Chondrocyte (in vitro differentiated cells): ENCODE measurements around the gene SLC26A4. TPM values are rescaled to one million over a fixed set of nuclear protein-coding genes. Genes with fewer than 3 reads are reported as not detected.
A peak's percentile ranks its signal among the peaks of the same experiment; 100 is the strongest.

Experiments
- DNase-seq: peaks from one replicate; pipeline ENCODE4 v3.0.0; 2021; ENCODE audit warnings: mixed read lengths, low spot score
- H3K27ac Mint-ChIP-seq: one replicate; pipeline ENCODE4 v1.8.0; 2021; ENCODE audit warnings: mild to moderate bottlenecking, moderate library complexity, mixed read lengths; ENCODE audit not compliant: unreplicated experiment
- H3K27me3 Mint-ChIP-seq: 2 replicates; pipeline ENCODE4 v1.8.0; 2021; ENCODE audit warnings: low read depth, mixed read lengths
- H3K36me3 Mint-ChIP-seq: 2 replicates; pipeline ENCODE4 v1.8.0; 2021; ENCODE audit warnings: low read depth, mixed read lengths
- H3K4me1 Mint-ChIP-seq: 2 replicates; pipeline ENCODE4 v1.8.0; 2021; ENCODE audit warnings: low read depth, mild to moderate bottlenecking, mixed read lengths
- H3K4me3 Mint-ChIP-seq: one replicate; pipeline ENCODE4 v1.8.0; 2021; ENCODE audit warnings: mild to moderate bottlenecking, moderate library complexity, mixed read lengths; ENCODE audit not compliant: unreplicated experiment
- H3K9me3 Mint-ChIP-seq: 2 replicates; pipeline ENCODE4 v1.8.0; 2021; ENCODE audit warnings: low read depth, mixed read lengths
- total RNA-seq: library from RNA; stranded (reverse); gene quantifications from 3 replicates; pipeline ENCODE4 v1.2.1, GENCODE V29; 2021
- TF ChIP-seq, protein P1 (sequence below): fragments of 200-600 bp; sonication (generic); IDR thresholded peaks from 2 replicates; pipeline ENCODE4 v1.5.0; 2021; ENCODE audit warnings: antibody characterized with exemption, mild to moderate bottlenecking, moderate library complexity

SLC26A4 gene
- total RNA-seq, 1 donor from 2014 or later = 0.55 TPM

DNA sequence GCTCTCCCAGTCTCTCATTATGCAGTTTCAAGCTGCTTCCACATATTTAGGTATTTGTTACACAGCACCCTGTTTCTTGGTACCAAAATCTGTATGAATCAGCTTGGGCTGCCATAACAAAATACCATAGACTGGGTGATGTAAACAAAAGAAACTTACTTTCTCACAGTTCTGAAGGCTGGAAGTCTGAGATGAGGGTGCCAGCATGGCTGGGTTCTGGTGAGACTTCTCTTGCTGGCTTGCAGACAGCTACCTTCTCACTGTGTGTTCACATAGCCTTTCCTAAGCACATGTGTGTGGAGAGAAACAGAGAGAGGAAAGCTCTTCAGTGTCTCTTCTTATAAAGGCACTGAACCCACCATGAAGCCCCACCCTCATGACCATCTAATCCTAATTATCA, 67.6 kb downstream of the SLC26A4 start:
- H3K27ac Mint-ChIP-seq = no peak overlapping the region
- no peak overlapping the region for H3K4me3 Mint-ChIP-seq
- H3K36me3 Mint-ChIP-seq = no peaks in the 10 kb centered on the region
- no peaks in the 10 kb centered on the region for H3K4me1 Mint-ChIP-seq
- H3K9me3 Mint-ChIP-seq = peaks cover 6% of the 10 kb centered on the region
- peaks cover 33% of the 10 kb centered on the region for H3K27me3 Mint-ChIP-seq
- TF ChIP-seq, protein P1, sequence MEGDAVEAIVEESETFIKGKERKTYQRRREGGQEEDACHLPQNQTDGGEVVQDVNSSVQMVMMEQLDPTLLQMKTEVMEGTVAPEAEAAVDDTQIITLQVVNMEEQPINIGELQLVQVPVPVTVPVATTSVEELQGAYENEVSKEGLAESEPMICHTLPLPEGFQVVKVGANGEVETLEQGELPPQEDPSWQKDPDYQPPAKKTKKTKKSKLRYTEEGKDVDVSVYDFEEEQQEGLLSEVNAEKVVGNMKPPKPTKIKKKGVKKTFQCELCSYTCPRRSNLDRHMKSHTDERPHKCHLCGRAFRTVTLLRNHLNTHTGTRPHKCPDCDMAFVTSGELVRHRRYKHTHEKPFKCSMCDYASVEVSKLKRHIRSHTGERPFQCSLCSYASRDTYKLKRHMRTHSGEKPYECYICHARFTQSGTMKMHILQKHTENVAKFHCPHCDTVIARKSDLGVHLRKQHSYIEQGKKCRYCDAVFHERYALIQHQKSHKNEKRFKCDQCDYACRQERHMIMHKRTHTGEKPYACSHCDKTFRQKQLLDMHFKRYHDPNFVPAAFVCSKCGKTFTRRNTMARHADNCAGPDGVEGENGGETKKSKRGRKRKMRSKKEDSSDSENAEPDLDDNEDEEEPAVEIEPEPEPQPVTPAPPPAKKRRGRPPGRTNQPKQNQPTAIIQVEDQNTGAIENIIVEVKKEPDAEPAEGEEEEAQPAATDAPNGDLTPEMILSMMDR = no peak
- no peak for DNase-seq

DNA sequence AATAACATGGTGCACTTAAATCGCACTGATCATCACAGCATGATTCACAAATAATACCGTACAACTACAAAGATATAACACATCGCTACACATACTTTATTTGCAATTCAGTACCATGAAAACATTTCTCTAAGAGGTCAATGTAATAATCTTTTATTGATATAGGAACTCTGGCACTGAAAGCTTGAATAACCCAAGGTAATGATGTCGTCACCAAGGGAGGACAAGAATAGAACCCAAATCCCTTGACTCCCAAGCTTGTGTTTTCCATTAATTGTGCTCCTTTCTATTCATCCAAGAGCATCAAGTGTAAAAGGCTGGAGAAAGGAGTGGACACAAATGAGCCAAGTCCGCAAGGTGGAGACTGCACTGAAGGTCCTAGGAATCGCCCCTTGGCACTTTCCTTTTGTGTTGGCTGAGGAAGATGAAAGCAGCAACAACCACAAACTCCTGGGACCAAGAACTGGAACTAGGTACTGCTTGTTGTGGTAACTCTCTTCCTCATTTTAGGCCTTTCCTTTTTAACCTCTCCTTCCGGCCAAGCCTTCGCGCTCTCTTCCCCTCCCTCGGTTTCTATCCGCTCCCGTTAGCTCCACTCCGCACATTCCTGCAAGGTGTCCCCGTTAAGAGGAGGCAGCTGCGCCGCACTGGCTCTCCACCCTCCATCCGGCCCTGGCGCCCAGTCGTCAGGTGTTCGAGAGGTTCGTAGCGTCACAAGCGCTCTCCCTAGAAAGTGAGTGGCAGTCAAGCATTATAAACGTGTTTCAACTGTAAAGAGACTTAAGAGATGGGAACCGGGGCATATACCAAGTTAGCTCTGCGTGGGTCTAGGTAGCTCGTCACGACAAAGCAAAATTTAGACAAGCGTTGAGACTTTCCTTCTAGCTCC, 82.3 kb downstream of the SLC26A4 start:
- Mint-ChIP-seq H3K4me1 (peaks cover 38% of the 10 kb centered on the region), H3K27ac (peak overlapping the region; percentile 96), H3K36me3 (no peaks in the 10 kb centered on the region), H3K4me3 (peak overlapping the region; percentile 97), H3K27me3 (peaks cover 9% of the 10 kb centered on the region), H3K9me3 (no peaks in the 10 kb centered on the region)
- no peak for DNase-seq
- TF ChIP-seq, protein P1 = no peak

- H3K4me3 Mint-ChIP-seq = peak within 1 kb of the TSS; percentile 97
- no peaks in the 10 kb centered on the region for H3K9me3 Mint-ChIP-seq
- DNase-seq = peak; percentile 96
- peaks cover 2% of the 10 kb centered on the region for H3K27me3 Mint-ChIP-seq
- TF ChIP-seq, protein P1 = peak; percentile 90
- H3K36me3 Mint-ChIP-seq = no peaks in the 10 kb centered on the region
- peak within 1 kb of the TSS; percentile 99 for H3K27ac Mint-ChIP-seq
- H3K4me1 Mint-ChIP-seq = peaks cover 41% of the 10 kb centered on the region
Measured at GRCh38 chr7:107743567-107744344, 83.1 kb downstream of the SLC26A4 start, which contains the start of gene CBLL1. Gene CBLL1 (plus strand): TSS chr7:107744142. CDS start chr7:107744164, 22 bp downstream.

GRCh38 chr7:107744345-107744750, 83.7 kb downstream of the SLC26A4 start:
- no peaks in the 10 kb centered on the region for H3K27me3 Mint-ChIP-seq
- peak overlapping the region; percentile 99 for H3K27ac Mint-ChIP-seq
- H3K36me3 Mint-ChIP-seq = no peaks in the 10 kb centered on the region
- TF ChIP-seq, protein P1 = no peak
- H3K9me3 Mint-ChIP-seq = no peaks in the 10 kb centered on the region
- H3K4me1 Mint-ChIP-seq = peaks cover 41% of the 10 kb centered on the region
- H3K4me3 Mint-ChIP-seq = peak overlapping the region; percentile 97
- DNase-seq = peak; percentile 87

DNA sequence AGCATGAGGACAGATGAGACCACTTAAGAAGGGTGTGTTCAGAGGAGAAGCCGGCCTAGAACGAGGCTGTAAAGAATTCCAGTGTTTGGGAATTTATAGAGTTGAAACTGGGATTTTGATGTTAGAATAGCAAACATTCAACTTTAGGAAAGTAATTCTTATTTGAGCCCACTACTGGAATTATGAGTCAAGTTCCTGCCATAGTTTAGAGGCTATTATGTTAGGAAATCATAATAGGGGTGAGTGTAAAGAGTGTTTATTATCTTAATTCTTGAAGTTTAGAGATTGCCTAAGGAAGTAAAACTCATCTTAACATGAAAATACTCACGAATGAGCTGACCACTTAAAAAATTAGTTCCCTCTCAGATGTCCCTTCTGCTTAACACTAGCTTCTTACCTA, 85.4 kb downstream of the SLC26A4 start:
- TF ChIP-seq, protein P1 = no peak
- Mint-ChIP-seq H3K27me3 (no peaks in the 10 kb centered on the region), H3K36me3 (peaks cover 7% of the 10 kb centered on the region), H3K4me3 (peak overlapping the region; percentile 97), H3K9me3 (no peaks in the 10 kb centered on the region), H3K4me1 (peaks cover 41% of the 10 kb centered on the region), H3K27ac (no peak overlapping the region)
- no peak for DNase-seq
